H1 (cell line): ENCODE data around the gene ALK. TPM values are rescaled to one million over a fixed set of nuclear protein-coding genes. Genes with fewer than 3 reads are reported as not detected.

Experiments used
- CTCF ChIA-PET: fragments of 300-600 bp; sonication (Branson Sonifier 250); formaldehyde crosslinking; loops from one replicate; lab custom pipeline; 2021; ENCODE audit not compliant: partially characterized antibody; lab: Charles Lee
- POLR2A ChIA-PET: fragments of 300-600 bp; sonication (Branson Sonifier 250); formaldehyde crosslinking; loops from one replicate; lab custom pipeline; 2021; ENCODE audit warnings: inconsistent platforms; ENCODE audit not compliant: partially characterized antibody; lab: Charles Lee
- DNase-seq, 2 experiments: peaks; one replicate each; pipeline versions ENCODE4 v3.0.0 to v3.0.0-alpha.2; 2010 to 2022; ENCODE audit warnings: low spot score in 2 of 2, low read depth in 1 of 2, mixed read lengths in 1 of 2
- FAIRE-seq: peaks from 2 replicates; lab custom pipeline; 2011; peaks lifted over from hg19 to GRCh38; lab: Jason Lieb, UNC
- H2AFZ ChIP-seq: 2 replicates; pipeline ENCODE4 v1.8.1; 2012; ENCODE audit warnings: low read length, inconsistent platforms
- H2AK5ac ChIP-seq: 2 replicates; pipeline ENCODE4 v1.6.1; 2013; ENCODE audit warnings: low read depth, low read length
- H2BK120ac ChIP-seq: replicated peaks from 2 replicates; pipeline ENCODE3; 2013; ENCODE audit warnings: low read depth, low read length, inconsistent platforms
- H2BK12ac ChIP-seq: 2 replicates; pipeline ENCODE4 v1.6.1; 2013; ENCODE audit warnings: low read depth, low read length
- H2BK15ac ChIP-seq: 2 replicates; pipeline ENCODE4 v1.6.1; 2013; ENCODE audit warnings: low read length
- H2BK20ac ChIP-seq: 2 replicates; pipeline ENCODE4 v1.6.1; 2013; ENCODE audit warnings: low read length
- H2BK5ac ChIP-seq: 2 replicates; pipeline ENCODE4 v1.6.1; 2013; ENCODE audit warnings: low read depth, low read length
- H3K14ac ChIP-seq: 2 replicates; pipeline ENCODE4 v1.6.1; 2013; ENCODE audit warnings: inconsistent platforms; ENCODE audit not compliant: insufficient read length
- H3K18ac ChIP-seq: 2 replicates; pipeline ENCODE4 v1.6.1; 2013; ENCODE audit warnings: low read length; ENCODE audit errors: extremely low read depth
- H3K23ac ChIP-seq: 2 replicates; pipeline ENCODE4 v1.6.1; 2013; ENCODE audit warnings: inconsistent platforms; ENCODE audit not compliant: insufficient read length
- H3K23me2 ChIP-seq: 2 replicates; pipeline ENCODE4 v1.6.1; 2013; ENCODE audit warnings: low read depth, low read length
- H3K27ac ChIP-seq: 2 replicates; pipeline ENCODE4 v1.6.1; 2011; ENCODE audit warnings: low read depth, low read length, inconsistent platforms
- H3K27me3 ChIP-seq, 4 experiments: replicated peaks in 1 of 4; 1 replicate in 1 of 4; 2 replicates in 3 of 4; pipeline versions ENCODE4 v1.6.1 to v1.8.1; 2011 to 2013; ENCODE audit warnings: low read length in 3 of 4, mild to moderate bottlenecking in 3 of 4, inconsistent platforms in 2 of 4, mixed read lengths in 2 of 4, moderate library complexity in 1 of 4; ENCODE audit not compliant: control insufficient read depth in 3 of 4, insufficient read depth in 3 of 4; ENCODE audit errors: extremely low read depth in 1 of 4
- H3K36me3 ChIP-seq, 4 experiments: 2 replicates each; pipeline versions ENCODE4 v1.6.1 to v1.8.1; 2011 to 2013; ENCODE audit warnings: mild to moderate bottlenecking in 4 of 4, low read length in 3 of 4, moderate library complexity in 2 of 4, control low read depth in 1 of 4, inconsistent platforms in 1 of 4; ENCODE audit not compliant: insufficient read depth in 4 of 4, control insufficient read depth in 2 of 4
- H3K4ac ChIP-seq: replicated peaks from 2 replicates; pipeline ENCODE3; 2013; ENCODE audit warnings: low read length, low read depth, mixed read lengths, inconsistent platforms; ENCODE audit not compliant: insufficient read length
- H3K4me1 ChIP-seq, 4 experiments: replicated peaks in 1 of 4; 1 replicate in 1 of 4; 2 replicates in 3 of 4; pipeline versions ENCODE4 v1.6.1 to v1.8.1; 2011 to 2013; ENCODE audit warnings: low read length in 3 of 4, inconsistent platforms in 2 of 4, mixed read lengths in 1 of 4; ENCODE audit not compliant: insufficient read depth in 4 of 4, control insufficient read depth in 3 of 4
- H3K4me2 ChIP-seq, 2 experiments: 2 replicates each; pipeline versions ENCODE4 v1.6.1 to v1.8.1; 2011 to 2013; ENCODE audit warnings: low read depth in 2 of 2, low read length in 2 of 2, control low read depth in 1 of 2, inconsistent platforms in 1 of 2, mild to moderate bottlenecking in 1 of 2; ENCODE audit not compliant: insufficient read depth in 1 of 2
- H3K4me3 ChIP-seq, 4 experiments: fragments of 200-600, 300-600 bp in 1 of 4; sonication (generic), shearing (Covaris generic), sonication (Bioruptor Twin) in 1 of 4; 2 replicates each; pipeline versions ENCODE4 v1.5.1 to v1.8.1; 2011 to 2016; ENCODE audit warnings: low read length in 4 of 4, low read depth in 3 of 4, control low read depth in 2 of 4, inconsistent platforms in 2 of 4, mild to moderate bottlenecking in 2 of 4, mixed read lengths in 1 of 4, moderate library complexity in 1 of 4; ENCODE audit not compliant: insufficient read depth in 2 of 4; ENCODE audit errors: extremely low read depth in 1 of 4
- H3K56ac ChIP-seq: replicated peaks from 2 replicates; pipeline ENCODE3; 2013; ENCODE audit warnings: low read depth, mild to moderate bottlenecking, mixed read lengths, low read length, inconsistent platforms; ENCODE audit not compliant: insufficient read length
- H3K79me1 ChIP-seq: 2 replicates; pipeline ENCODE4 v1.6.1; 2013; ENCODE audit warnings: low read depth, low read length, control low read depth
- H3K79me2 ChIP-seq, 2 experiments: 2 replicates each; pipeline versions ENCODE4 v1.6.1 to v1.8.1; 2012 to 2013; ENCODE audit warnings: low read length in 2 of 2, mild to moderate bottlenecking in 2 of 2, inconsistent platforms in 1 of 2; ENCODE audit not compliant: insufficient read depth in 2 of 2, control insufficient read depth in 1 of 2
- H3K9ac ChIP-seq, 4 experiments: replicated peaks in 1 of 4; 1 replicate in 1 of 4; 2 replicates in 3 of 4; pipeline versions ENCODE4 v1.6.1 to v1.8.1; 2011 to 2013; ENCODE audit warnings: low read depth in 3 of 4, low read length in 3 of 4, control low read depth in 2 of 4, mild to moderate bottlenecking in 2 of 4, moderate library complexity in 2 of 4, inconsistent platforms in 1 of 4; ENCODE audit errors: extremely low read depth in 1 of 4
- H3K9me3 ChIP-seq, 2 experiments: 2 replicates each; pipeline versions ENCODE4 v1.6.1 to v1.8.1; 2012 to 2013; ENCODE audit warnings: mild to moderate bottlenecking in 2 of 2, moderate library complexity in 2 of 2, control low read depth in 1 of 2, inconsistent platforms in 1 of 2, low read depth in 1 of 2, low read length in 1 of 2, mixed read lengths in 1 of 2; ENCODE audit not compliant: insufficient read depth in 2 of 2
- H4K20me1 ChIP-seq, 2 experiments: replicated peaks in 1 of 2; 2 replicates each; pipeline versions ENCODE3 to v1.8.1; 2011 to 2013; ENCODE audit warnings: inconsistent platforms in 2 of 2, low read length in 2 of 2, mild to moderate bottlenecking in 1 of 2; ENCODE audit not compliant: insufficient read depth in 2 of 2, control insufficient read depth in 1 of 2
- H4K5ac ChIP-seq: 2 replicates; pipeline ENCODE4 v1.6.1; 2013; ENCODE audit warnings: low read length, low read depth, mixed read lengths, inconsistent platforms; ENCODE audit not compliant: insufficient read length
- H4K8ac ChIP-seq: 2 replicates; pipeline ENCODE4 v1.8.0; 2013; ENCODE audit warnings: mild to moderate bottlenecking, moderate library complexity, low read length, inconsistent platforms; ENCODE audit not compliant: insufficient read depth; ENCODE audit errors: extremely low read depth
- H4K91ac ChIP-seq: replicated peaks from 2 replicates; pipeline ENCODE3; 2013; ENCODE audit warnings: low read length, mixed read lengths, inconsistent platforms; ENCODE audit not compliant: insufficient read length
- WGBS, 2 experiments: shearing (Covaris generic) in 1 of 2; methylation state at CpG; one replicate each; pipeline versions ENCODE4 v1.1.6 to v1.1.7; 2013 to 2015; ENCODE audit warnings: low lambda C conversion rate in 2 of 2, mixed read lengths in 2 of 2, inconsistent platforms in 1 of 2, low coverage in 1 of 2, missing lambda C conversion rate in 1 of 2; ENCODE audit not compliant: insufficient replicate concordance in 2 of 2, insufficient coverage in 1 of 2, insufficient read length in 1 of 2; ENCODE audit errors: extremely low coverage in 1 of 2, missing lambda C conversion rate in 1 of 2; 5-methylcytosine and 5-hydroxymethylcytosine counted together
- polyA plus RNA-seq, 7 experiments: library from polyadenylated mRNA; depleted of rRNA in 3 of 7; stranded (reverse) in 5 of 7; unstranded in 2 of 7; fragments of >200 nt in 5 of 7; fragments of 200-250 nt in 2 of 7; gene quantifications; 1 replicate in 5 of 7; 2 replicates in 1 of 7; 4 replicates in 1 of 7; pipeline versions ENCODE4 v1.2.1 to v1.2.3, GENCODE V29; 2011 to 2013; ENCODE audit warnings: missing spikeins in 2 of 7, mixed read lengths in 2 of 7
- total RNA-seq: library from RNA; stranded (reverse); fragmentation: NEBNext Ultra II Directional; extraction: Animal tissue kit (Norgen Biotek cat#: 25700); gene quantifications from 2 replicates; pipeline ENCODE4 v1.2.1, GENCODE V29; 2021

Gene ALK
- total and polyA plus RNA-seq, 2 of the 8 experiments (the other 6 are each of a cell fraction or from before 2014, with no cell fraction given) = 0.02 to 0.09 TPM

- H3K4me2 ChIP-seq = no peak overlapping the region
- H2BK12ac ChIP-seq = no peak overlapping the region
- ChIA-PET CTCF (interaction anchor here (1.2 to 1.4 kb wide), 3 partner anchors 17 to 52 kb away, joined by 3 to 5 read pairs (median 5); no protein-coding TSS in a partner anchor), POLR2A (no interaction called here)
- H2BK15ac ChIP-seq = no peak overlapping the region
- no peaks in the 10 kb centered on the region for H3K27me3 ChIP-seq
- peaks cover 0 to 7% (median 0%) of the 10 kb centered on the region in 4 experiments; a peak in 2 of 7 replicates for H3K4me1 ChIP-seq
- H3K4ac ChIP-seq = no peak overlapping the region
- no peak overlapping the region for H2AK5ac ChIP-seq
- H4K8ac ChIP-seq = no peak overlapping the region
- no peak overlapping the region for H2BK5ac ChIP-seq
- no peak overlapping the region for H3K23ac ChIP-seq
- FAIRE-seq = no peak
- H3K79me1 ChIP-seq = no peaks in the 10 kb centered on the region
- H2AFZ ChIP-seq = no peak overlapping the region
- no peak overlapping the region for H2BK20ac ChIP-seq
- WGBS, 2 experiments = 80% methylated on average over 3 of the region's 3 CpGs; no CpG with 5 or more reads in 1 of the 2 experiments
- no peak overlapping the region for H3K4me3 ChIP-seq
- H3K14ac ChIP-seq = no peak overlapping the region
- H3K36me3 ChIP-seq = no peaks in the 10 kb centered on the region
- no peaks in the 10 kb centered on the region; the same call in 1 of the 2 replicates for H3K23me2 ChIP-seq
- no peak overlapping the region for H3K56ac ChIP-seq
- no peak overlapping the region for H3K18ac ChIP-seq
- no peak overlapping the region for H3K27ac ChIP-seq
- H4K20me1 ChIP-seq = no peaks in the 10 kb centered on the region
- H2BK120ac ChIP-seq = no peak overlapping the region
- H4K91ac ChIP-seq = no peak overlapping the region
- no peaks in the 10 kb centered on the region; a peak in 1 of 4 replicates for H3K9me3 ChIP-seq
- H3K9ac ChIP-seq = no peak overlapping the region
- H4K5ac ChIP-seq = no peak overlapping the region
- no peak for DNase-seq
- no peaks in the 10 kb centered on the region for H3K79me2 ChIP-seq
Measured at GRCh38 chr2:29360016-29360784, 561.2 kb downstream of the ALK start.
